K562 (cell line): ENCODE measurements around the gene ATP5MC3.

Experiments
- FOXM1 ChIP-seq, 2 experiments: fragments of 450-650 bp in 1 of 2; sonication (generic) in 1 of 2; formaldehyde crosslinking in 1 of 2; IDR thresholded peaks; 2 replicates each; pipeline versions ENCODE4 v1.6.1 to v1.9.0; 2017 to 2022; ENCODE audit warnings: low read depth in 2 of 2, mild to moderate bottlenecking in 2 of 2, missing genetic modification reagents in 1 of 2, moderate library complexity in 1 of 2
- KHSRP ChIP-seq: fragments of 450-650 bp; IDR thresholded peaks from 2 replicates; pipeline ENCODE4 v1.6.1; 2017
- NFIC ChIP-seq: fragments of 450-650 bp; IDR thresholded peaks from 2 replicates; pipeline ENCODE4 v1.6.1; 2017; ENCODE audit warnings: mild to moderate bottlenecking, inconsistent platforms
- SP1 ChIP-seq: sonication (generic); formaldehyde crosslinking; IDR thresholded peaks from 2 replicates; pipeline ENCODE4 v1.8.1; 2022; ENCODE audit warnings: mild to moderate bottlenecking, missing genetic modification reagents
- TF ChIP-seq, protein P1 (sequence below): sonication (generic); formaldehyde crosslinking; IDR thresholded peaks from 2 replicates; pipeline ENCODE4 v1.8.0; 2022; ENCODE audit warnings: missing genetic modification reagents, mild to moderate bottlenecking, borderline replicate concordance
- TF ChIP-seq, protein P2 (sequence below): sonication (generic); formaldehyde crosslinking; IDR thresholded peaks from 2 replicates; pipeline ENCODE4 v1.8.1; 2023; ENCODE audit warnings: mild to moderate bottlenecking, missing genetic modification reagents, moderate library complexity
- TF ChIP-seq, protein P3 (sequence below), 2 experiments: fragments of 450-650 bp in 1 of 2; IDR thresholded peaks; 2 replicates each; pipeline ENCODE4 v1.6.1; 2011 to 2017; ENCODE audit warnings: low read depth in 2 of 2, antibody characterized with exemption in 1 of 2, borderline replicate concordance in 1 of 2, low read length in 1 of 2, mild to moderate bottlenecking in 1 of 2, mixed read lengths in 1 of 2; ENCODE audit not compliant: control insufficient read depth in 1 of 2
- TF ChIP-seq, protein P4 (sequence below), 3 experiments: IDR thresholded peaks in 2 of 3; conservative IDR thresholded peaks in 1 of 3; 2 replicates each; pipeline ENCODE4 v1.5.1; 2011 to 2012; ENCODE audit warnings: low read length in 3 of 3, mild to moderate bottlenecking in 3 of 3, control low read depth in 2 of 3, improper control_type of control experiment in 1 of 3, inconsistent platforms in 1 of 3, low read depth in 1 of 3, mixed read lengths in 1 of 3, moderate library complexity in 1 of 3; ENCODE audit not compliant: insufficient read depth in 2 of 3
- TF ChIP-seq, protein P5 (sequence below), 2 experiments: fragments of 450-650 bp; formaldehyde crosslinking in 1 of 2; IDR thresholded peaks; 2 replicates each; pipeline versions ENCODE4 v1.4.0 to v1.6.1; 2014 to 2020; ENCODE audit warnings: mild to moderate bottlenecking in 2 of 2, borderline replicate concordance in 1 of 2, low read depth in 1 of 2
- TF ChIP-seq, protein P6 (sequence below), 2 experiments: fragments of 450-650 bp in 1 of 2; sonication (generic) in 1 of 2; formaldehyde crosslinking in 1 of 2; IDR thresholded peaks in 1 of 2; conservative IDR thresholded peaks in 1 of 2; 2 replicates each; pipeline versions ENCODE4 v1.6.1 to v1.8.1; 2016 to 2023; ENCODE audit warnings: mild to moderate bottlenecking in 2 of 2, moderate library complexity in 2 of 2, inconsistent platforms in 1 of 2, missing genetic modification reagents in 1 of 2

DNA sequence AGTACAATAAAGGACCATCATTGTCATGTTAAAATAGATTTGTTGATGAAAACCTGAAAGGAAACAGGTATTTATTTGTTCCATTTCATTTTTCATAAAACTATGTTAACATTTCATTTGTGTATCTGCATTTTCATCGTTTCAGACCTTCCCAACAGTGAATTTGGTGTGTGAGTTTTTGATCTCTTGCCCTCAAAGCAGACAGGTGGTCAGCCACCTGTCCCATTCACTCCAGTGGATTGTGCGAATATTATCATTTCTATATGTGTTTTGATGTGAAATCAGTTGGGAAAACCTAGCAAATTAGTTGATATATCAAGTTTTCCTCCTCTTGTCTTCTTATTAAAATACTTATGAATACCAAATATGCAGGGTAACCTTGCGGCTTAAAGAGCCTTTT is 25.4 kb upstream of the ATP5MC3 start:
- no peak for TF ChIP-seq FOXM1 (IDR thresholded peaks at IDR 0.05; ENCODE audit: low read depth)
- TF ChIP-seq FOXM1 (CRISPR knock-in tag; IDR thresholded peaks at IDR 0.05; ENCODE audit: low read depth), result no peak
- TF ChIP-seq, protein P1, sequence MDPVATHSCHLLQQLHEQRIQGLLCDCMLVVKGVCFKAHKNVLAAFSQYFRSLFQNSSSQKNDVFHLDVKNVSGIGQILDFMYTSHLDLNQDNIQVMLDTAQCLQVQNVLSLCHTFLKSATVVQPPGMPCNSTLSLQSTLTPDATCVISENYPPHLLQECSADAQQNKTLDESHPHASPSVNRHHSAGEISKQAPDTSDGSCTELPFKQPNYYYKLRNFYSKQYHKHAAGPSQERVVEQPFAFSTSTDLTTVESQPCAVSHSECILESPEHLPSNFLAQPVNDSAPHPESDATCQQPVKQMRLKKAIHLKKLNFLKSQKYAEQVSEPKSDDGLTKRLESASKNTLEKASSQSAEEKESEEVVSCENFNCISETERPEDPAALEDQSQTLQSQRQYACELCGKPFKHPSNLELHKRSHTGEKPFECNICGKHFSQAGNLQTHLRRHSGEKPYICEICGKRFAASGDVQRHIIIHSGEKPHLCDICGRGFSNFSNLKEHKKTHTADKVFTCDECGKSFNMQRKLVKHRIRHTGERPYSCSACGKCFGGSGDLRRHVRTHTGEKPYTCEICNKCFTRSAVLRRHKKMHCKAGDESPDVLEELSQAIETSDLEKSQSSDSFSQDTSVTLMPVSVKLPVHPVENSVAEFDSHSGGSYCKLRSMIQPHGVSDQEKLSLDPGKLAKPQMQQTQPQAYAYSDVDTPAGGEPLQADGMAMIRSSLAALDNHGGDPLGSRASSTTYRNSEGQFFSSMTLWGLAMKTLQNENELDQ, result no peak
- TF ChIP-seq, protein P2, sequence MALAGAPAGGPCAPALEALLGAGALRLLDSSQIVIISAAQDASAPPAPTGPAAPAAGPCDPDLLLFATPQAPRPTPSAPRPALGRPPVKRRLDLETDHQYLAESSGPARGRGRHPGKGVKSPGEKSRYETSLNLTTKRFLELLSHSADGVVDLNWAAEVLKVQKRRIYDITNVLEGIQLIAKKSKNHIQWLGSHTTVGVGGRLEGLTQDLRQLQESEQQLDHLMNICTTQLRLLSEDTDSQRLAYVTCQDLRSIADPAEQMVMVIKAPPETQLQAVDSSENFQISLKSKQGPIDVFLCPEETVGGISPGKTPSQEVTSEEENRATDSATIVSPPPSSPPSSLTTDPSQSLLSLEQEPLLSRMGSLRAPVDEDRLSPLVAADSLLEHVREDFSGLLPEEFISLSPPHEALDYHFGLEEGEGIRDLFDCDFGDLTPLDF, result no peak
- TF ChIP-seq, protein P3, sequence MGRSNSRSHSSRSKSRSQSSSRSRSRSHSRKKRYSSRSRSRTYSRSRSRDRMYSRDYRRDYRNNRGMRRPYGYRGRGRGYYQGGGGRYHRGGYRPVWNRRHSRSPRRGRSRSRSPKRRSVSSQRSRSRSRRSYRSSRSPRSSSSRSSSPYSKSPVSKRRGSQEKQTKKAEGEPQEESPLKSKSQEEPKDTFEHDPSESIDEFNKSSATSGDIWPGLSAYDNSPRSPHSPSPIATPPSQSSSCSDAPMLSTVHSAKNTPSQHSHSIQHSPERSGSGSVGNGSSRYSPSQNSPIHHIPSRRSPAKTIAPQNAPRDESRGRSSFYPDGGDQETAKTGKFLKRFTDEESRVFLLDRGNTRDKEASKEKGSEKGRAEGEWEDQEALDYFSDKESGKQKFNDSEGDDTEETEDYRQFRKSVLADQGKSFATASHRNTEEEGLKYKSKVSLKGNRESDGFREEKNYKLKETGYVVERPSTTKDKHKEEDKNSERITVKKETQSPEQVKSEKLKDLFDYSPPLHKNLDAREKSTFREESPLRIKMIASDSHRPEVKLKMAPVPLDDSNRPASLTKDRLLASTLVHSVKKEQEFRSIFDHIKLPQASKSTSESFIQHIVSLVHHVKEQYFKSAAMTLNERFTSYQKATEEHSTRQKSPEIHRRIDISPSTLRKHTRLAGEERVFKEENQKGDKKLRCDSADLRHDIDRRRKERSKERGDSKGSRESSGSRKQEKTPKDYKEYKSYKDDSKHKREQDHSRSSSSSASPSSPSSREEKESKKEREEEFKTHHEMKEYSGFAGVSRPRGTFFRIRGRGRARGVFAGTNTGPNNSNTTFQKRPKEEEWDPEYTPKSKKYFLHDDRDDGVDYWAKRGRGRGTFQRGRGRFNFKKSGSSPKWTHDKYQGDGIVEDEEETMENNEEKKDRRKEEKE (IDR thresholded peaks at IDR 0.05; ENCODE audit: borderline replicate concordance in 1 of 2, control insufficient read depth in 1 of 2, low read depth in 2 of 2, low read length in 1 of 2), result no peak
- TF ChIP-seq, protein P4, sequence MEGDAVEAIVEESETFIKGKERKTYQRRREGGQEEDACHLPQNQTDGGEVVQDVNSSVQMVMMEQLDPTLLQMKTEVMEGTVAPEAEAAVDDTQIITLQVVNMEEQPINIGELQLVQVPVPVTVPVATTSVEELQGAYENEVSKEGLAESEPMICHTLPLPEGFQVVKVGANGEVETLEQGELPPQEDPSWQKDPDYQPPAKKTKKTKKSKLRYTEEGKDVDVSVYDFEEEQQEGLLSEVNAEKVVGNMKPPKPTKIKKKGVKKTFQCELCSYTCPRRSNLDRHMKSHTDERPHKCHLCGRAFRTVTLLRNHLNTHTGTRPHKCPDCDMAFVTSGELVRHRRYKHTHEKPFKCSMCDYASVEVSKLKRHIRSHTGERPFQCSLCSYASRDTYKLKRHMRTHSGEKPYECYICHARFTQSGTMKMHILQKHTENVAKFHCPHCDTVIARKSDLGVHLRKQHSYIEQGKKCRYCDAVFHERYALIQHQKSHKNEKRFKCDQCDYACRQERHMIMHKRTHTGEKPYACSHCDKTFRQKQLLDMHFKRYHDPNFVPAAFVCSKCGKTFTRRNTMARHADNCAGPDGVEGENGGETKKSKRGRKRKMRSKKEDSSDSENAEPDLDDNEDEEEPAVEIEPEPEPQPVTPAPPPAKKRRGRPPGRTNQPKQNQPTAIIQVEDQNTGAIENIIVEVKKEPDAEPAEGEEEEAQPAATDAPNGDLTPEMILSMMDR (IDR thresholded peaks at IDR 0.05 in 2 of 3, conservative IDR thresholded peaks at IDR 0.05 in 1 of 3; ENCODE audit: insufficient read depth in 2 of 3, low read depth in 1 of 3, low read length in 3 of 3), result no peak
- TF ChIP-seq, protein P5, sequence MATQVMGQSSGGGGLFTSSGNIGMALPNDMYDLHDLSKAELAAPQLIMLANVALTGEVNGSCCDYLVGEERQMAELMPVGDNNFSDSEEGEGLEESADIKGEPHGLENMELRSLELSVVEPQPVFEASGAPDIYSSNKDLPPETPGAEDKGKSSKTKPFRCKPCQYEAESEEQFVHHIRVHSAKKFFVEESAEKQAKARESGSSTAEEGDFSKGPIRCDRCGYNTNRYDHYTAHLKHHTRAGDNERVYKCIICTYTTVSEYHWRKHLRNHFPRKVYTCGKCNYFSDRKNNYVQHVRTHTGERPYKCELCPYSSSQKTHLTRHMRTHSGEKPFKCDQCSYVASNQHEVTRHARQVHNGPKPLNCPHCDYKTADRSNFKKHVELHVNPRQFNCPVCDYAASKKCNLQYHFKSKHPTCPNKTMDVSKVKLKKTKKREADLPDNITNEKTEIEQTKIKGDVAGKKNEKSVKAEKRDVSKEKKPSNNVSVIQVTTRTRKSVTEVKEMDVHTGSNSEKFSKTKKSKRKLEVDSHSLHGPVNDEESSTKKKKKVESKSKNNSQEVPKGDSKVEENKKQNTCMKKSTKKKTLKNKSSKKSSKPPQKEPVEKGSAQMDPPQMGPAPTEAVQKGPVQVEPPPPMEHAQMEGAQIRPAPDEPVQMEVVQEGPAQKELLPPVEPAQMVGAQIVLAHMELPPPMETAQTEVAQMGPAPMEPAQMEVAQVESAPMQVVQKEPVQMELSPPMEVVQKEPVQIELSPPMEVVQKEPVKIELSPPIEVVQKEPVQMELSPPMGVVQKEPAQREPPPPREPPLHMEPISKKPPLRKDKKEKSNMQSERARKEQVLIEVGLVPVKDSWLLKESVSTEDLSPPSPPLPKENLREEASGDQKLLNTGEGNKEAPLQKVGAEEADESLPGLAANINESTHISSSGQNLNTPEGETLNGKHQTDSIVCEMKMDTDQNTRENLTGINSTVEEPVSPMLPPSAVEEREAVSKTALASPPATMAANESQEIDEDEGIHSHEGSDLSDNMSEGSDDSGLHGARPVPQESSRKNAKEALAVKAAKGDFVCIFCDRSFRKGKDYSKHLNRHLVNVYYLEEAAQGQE (IDR thresholded peaks at IDR 0.05; ENCODE audit: borderline replicate concordance), result no peak
- TF ChIP-seq, protein P5 (CRISPR knock-in tag; IDR thresholded peaks at IDR 0.05; ENCODE audit: low read depth), result no peak
- TF ChIP-seq NFIC, result no peak
- TF ChIP-seq, protein P6, sequence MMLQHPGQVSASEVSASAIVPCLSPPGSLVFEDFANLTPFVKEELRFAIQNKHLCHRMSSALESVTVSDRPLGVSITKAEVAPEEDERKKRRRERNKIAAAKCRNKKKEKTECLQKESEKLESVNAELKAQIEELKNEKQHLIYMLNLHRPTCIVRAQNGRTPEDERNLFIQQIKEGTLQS (IDR thresholded peaks at IDR 0.05), result no peak
- TF ChIP-seq, protein P6 (CRISPR knock-in tag; conservative IDR thresholded peaks at IDR 0.05), result no peak
- TF ChIP-seq SP1 (CRISPR knock-in tag), result no peak
- TF ChIP-seq KHSRP, result no peak
